Calu3 (cell line): ENCODE data around the gene ANK2. TPM values are rescaled to one million over a fixed set of nuclear protein-coding genes. Genes with fewer than 3 reads are reported as not detected.

Experiments used
- BruUV-seq: library from RNA; stranded (reverse); fragments of 400-500 nt; replicated peaks from 2 replicates; lab custom pipeline; 2021; lab: Mats Ljungman, UMichigan
- CTCF ChIA-PET: fragments of 300-600 bp; sonication (Branson Sonifier 250); formaldehyde crosslinking; loops from one replicate; lab custom pipeline; 2022; ENCODE audit warnings: antibody characterized with exemption; lab: Charles Lee
- DNase-seq: peaks from one replicate; pipeline ENCODE4 v3.0.0; 2022
- H3K27ac Mint-ChIP-seq: one replicate; pipeline ENCODE4 v1.8.0; 2022; ENCODE audit warnings: mixed read lengths; ENCODE audit not compliant: unreplicated experiment
- H3K27me3 Mint-ChIP-seq: one replicate; pipeline ENCODE4 v1.8.0; 2022; ENCODE audit warnings: mixed read lengths; ENCODE audit not compliant: unreplicated experiment
- H3K36me3 Mint-ChIP-seq: one replicate; pipeline ENCODE4 v1.8.0; 2022; ENCODE audit warnings: mild to moderate bottlenecking, moderate library complexity, mixed read lengths; ENCODE audit not compliant: insufficient read depth, unreplicated experiment
- H3K4me1 Mint-ChIP-seq: one replicate; pipeline ENCODE4 v1.8.0; 2022; ENCODE audit warnings: mild to moderate bottlenecking, low read depth, mixed read lengths; ENCODE audit not compliant: unreplicated experiment
- H3K4me3 Mint-ChIP-seq: one replicate; pipeline ENCODE4 v1.8.0; 2022; ENCODE audit warnings: mild to moderate bottlenecking, low read depth, moderate library complexity, mixed read lengths; ENCODE audit not compliant: unreplicated experiment
- H3K9me3 Mint-ChIP-seq: one replicate; pipeline ENCODE4 v1.8.0; 2022; ENCODE audit warnings: low read depth, mixed read lengths; ENCODE audit not compliant: unreplicated experiment
- intact Hi-C: fragments of 100-400 bp; cut with micrococcal nuclease; formaldehyde crosslinking; loops from one replicate; pipeline ENCODE4 v1.10.0; 2022; ENCODE audit not compliant: unreplicated experiment
- total RNA-seq: library from RNA; stranded (reverse); gene quantifications from 2 replicates; pipeline ENCODE4 v1.2.3, GENCODE V29; 2022
- TF ChIP-seq, protein P1 (sequence below): fragments of 200-600 bp; IDR thresholded peaks from one replicate; pipeline ENCODE4 v1.8.0; 2022; ENCODE audit warnings: antibody characterized with exemption; ENCODE audit not compliant: unreplicated experiment

ANK2 gene
- total RNA-seq, 1 experiment from 2014 or later: 4.1 TPM

DNA sequence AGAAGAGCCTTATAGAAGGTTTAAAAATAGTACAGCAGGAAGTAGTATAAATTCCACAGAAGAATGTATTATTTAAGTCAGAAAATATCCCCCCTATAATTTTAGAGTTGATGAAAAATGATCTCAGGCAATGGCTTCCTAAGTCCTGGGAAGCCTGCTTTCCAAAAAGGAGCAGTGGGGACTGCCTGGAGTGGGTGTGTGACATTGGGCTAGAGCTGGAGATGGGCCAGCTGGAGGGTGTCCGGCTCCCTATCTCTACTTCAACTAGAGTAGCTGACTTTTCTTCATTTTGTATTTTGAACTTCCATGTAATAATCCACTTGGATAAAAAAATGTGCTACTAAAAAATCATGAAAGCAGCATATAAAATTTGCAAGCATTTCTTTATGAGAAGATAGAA, 253.9 kb downstream of the ANK2 start:
- TF ChIP-seq, protein P1, sequence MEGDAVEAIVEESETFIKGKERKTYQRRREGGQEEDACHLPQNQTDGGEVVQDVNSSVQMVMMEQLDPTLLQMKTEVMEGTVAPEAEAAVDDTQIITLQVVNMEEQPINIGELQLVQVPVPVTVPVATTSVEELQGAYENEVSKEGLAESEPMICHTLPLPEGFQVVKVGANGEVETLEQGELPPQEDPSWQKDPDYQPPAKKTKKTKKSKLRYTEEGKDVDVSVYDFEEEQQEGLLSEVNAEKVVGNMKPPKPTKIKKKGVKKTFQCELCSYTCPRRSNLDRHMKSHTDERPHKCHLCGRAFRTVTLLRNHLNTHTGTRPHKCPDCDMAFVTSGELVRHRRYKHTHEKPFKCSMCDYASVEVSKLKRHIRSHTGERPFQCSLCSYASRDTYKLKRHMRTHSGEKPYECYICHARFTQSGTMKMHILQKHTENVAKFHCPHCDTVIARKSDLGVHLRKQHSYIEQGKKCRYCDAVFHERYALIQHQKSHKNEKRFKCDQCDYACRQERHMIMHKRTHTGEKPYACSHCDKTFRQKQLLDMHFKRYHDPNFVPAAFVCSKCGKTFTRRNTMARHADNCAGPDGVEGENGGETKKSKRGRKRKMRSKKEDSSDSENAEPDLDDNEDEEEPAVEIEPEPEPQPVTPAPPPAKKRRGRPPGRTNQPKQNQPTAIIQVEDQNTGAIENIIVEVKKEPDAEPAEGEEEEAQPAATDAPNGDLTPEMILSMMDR: no peak
- no peak overlapping the region for H3K4me3 Mint-ChIP-seq
- intact Hi-C loops: no loop called here
- no TSS peak for BruUV-seq
- H3K9me3 Mint-ChIP-seq: no peaks in the 10 kb centered on the region
- DNase-seq: no peak
- H3K36me3 Mint-ChIP-seq: peaks cover 5% of the 10 kb centered on the region
- no peaks in the 10 kb centered on the region for H3K27me3 Mint-ChIP-seq
- no peak overlapping the region for H3K27ac Mint-ChIP-seq
- H3K4me1 Mint-ChIP-seq: peaks cover 8% of the 10 kb centered on the region
- CTCF ChIA-PET: no interaction called here

DNA sequence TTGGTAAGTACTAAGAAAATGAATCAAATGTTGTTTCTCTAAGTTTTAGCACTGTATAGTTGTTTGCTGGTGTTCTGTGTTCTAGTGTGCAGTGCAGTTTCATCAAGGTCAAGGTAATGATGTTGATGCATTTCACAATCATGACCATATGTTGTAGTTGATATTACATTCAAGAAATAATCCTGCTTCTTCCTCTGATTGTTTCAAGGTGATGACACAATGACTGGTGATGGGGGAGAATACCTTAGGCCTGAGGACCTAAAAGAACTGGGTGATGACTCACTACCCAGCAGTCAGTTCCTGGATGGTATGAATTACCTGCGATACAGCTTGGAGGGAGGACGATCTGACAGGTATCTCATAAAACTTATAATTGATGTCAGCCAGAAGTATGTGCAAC, 261.6 kb downstream of the ANK2 start:
- H3K9me3 Mint-ChIP-seq: no peaks in the 10 kb centered on the region

DNA sequence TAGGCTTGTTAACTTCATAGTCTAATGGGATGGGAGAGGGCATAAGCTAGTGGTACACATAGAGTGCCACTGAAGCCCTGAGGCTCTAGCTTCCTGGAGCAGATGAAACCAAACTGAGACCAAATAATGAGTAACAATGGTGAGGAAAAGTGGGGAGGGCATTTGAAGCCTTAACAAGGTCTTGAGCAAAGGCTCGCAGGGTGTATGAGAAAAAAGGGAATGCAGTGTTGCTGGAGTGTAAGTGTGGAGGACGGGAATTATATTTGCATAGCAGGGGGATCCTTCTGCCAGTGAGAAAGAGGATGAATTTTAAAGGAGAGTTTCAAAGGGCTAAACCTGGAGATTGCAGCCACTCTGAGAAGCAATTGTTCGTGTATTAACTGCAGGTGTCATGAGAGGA, 263.1 kb downstream of the ANK2 start:
- H3K27ac Mint-ChIP-seq: no peak overlapping the region
- no peaks in the 10 kb centered on the region for H3K27me3 Mint-ChIP-seq
- TF ChIP-seq, protein P1: no peak
- no peaks in the 10 kb centered on the region for H3K36me3 Mint-ChIP-seq
- no peaks in the 10 kb centered on the region for H3K4me1 Mint-ChIP-seq
- no peak overlapping the region for H3K4me3 Mint-ChIP-seq
- no peak for DNase-seq
- H3K9me3 Mint-ChIP-seq: no peaks in the 10 kb centered on the region
- CTCF ChIA-PET: no interaction called here
- BruUV-seq: no TSS peak
- intact Hi-C loops: no loop called here

More for the DNA sequence above, 261.6 kb downstream of the ANK2 start:
- Mint-ChIP-seq H3K27me3 (no peaks in the 10 kb centered on the region), H3K4me3 (no peak overlapping the region), H3K4me1 (no peaks in the 10 kb centered on the region), H3K27ac (no peak overlapping the region), H3K36me3 (no peaks in the 10 kb centered on the region)
- BruUV-seq: no TSS peak
- intact Hi-C loops: no loop called here
- CTCF ChIA-PET: no interaction called here
- no peak for DNase-seq
- TF ChIP-seq, protein P1: no peak

DNA sequence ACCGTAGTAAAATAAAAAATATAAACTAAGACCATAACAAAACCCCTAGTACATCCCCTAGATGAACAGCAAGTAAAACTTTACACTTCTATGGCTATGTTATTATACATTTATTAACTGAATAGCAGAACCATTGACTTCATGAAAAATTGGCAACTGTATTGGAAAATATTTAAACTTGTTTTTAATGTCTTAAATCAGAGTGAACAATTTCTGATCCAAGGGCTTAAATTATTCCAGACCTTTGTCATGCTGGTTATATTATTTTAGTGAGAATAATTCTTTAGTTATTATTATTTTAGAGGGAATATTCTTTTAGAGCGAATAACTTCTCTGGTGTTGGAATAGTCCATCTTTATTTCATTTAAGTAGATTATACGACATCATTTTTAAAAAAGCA, 265.0 kb downstream of the ANK2 start:
- DNase-seq: no peak
- no TSS peak for BruUV-seq
- Mint-ChIP-seq H3K36me3 (no peaks in the 10 kb centered on the region), H3K9me3 (no peaks in the 10 kb centered on the region), H3K27me3 (no peaks in the 10 kb centered on the region), H3K4me3 (no peak overlapping the region), H3K27ac (no peak overlapping the region), H3K4me1 (no peaks in the 10 kb centered on the region)
- TF ChIP-seq, protein P1: no peak
- intact Hi-C loops: no loop called here
- CTCF ChIA-PET: no interaction called here

DNA sequence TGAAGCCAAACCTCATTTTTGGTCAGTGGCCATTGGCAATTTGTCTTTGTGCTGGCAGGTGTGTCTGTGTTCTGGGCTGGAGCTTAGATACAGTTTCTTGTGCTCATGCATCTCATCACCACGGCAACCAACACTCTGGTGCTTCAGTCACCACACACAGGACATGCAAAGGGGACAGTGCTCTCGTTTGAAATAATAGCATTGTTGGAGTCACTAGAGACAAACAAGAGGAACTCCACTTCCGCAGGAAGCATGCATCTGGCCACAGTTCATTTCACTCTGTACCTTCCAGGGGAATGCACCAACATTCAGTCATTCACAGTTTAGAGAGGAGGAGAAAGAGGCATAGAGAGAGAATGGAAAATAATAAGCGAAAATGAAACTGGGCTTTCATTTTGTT, 267.4 kb downstream of the ANK2 start:
- no peak overlapping the region for H3K27ac Mint-ChIP-seq
- TF ChIP-seq, protein P1: no peak
- CTCF ChIA-PET: no interaction called here
- H3K4me1 Mint-ChIP-seq: no peaks in the 10 kb centered on the region
- no peak for DNase-seq
- BruUV-seq: no TSS peak
- intact Hi-C loops: no loop called here
- no peaks in the 10 kb centered on the region for H3K27me3 Mint-ChIP-seq
- H3K4me3 Mint-ChIP-seq: no peak overlapping the region
- H3K36me3 Mint-ChIP-seq: no peaks in the 10 kb centered on the region
- H3K9me3 Mint-ChIP-seq: no peaks in the 10 kb centered on the region
